Prostate gland (tissue), 2 donors: Measurements from ENCODE around the gene RBP3. TPM values are rescaled to one million over a fixed set of nuclear protein-coding genes. Genes with fewer than 3 reads are reported as not detected.

Experiments
- DNase-seq: peaks from one replicate; pipeline ENCODE4 v3.0.0-alpha.2; 2019; ENCODE audit warnings: low spot score
- H3K27ac ChIP-seq, 2 donors: fragments of 200-600 bp; sonication (generic); 2 replicates each; pipeline ENCODE4 v1.5.1; 2017 to 2019
- H3K27me3 ChIP-seq: fragments of 200-600 bp; sonication (generic); replicated peaks from 2 replicates; pipeline ENCODE4 v1.5.1; 2019; ENCODE audit not compliant: insufficient read depth
- H3K36me3 ChIP-seq, 2 donors: fragments of 200-600 bp; sonication (generic); 1 replicate in 1 of 2; 2 replicates in 1 of 2; pipeline versions ENCODE4 v1.5.1 to v1.8.1; 2017 to 2019
- H3K4me1 ChIP-seq: fragments of 200-600 bp; sonication (generic); replicated peaks from 2 replicates; pipeline ENCODE4 v1.5.1; 2019
- H3K4me3 ChIP-seq, 2 donors: fragments of 200-600 bp; sonication (generic); 2 replicates each; pipeline ENCODE4 v1.5.1; 2017 to 2019
- H3K9me3 ChIP-seq: fragments of 200-600 bp; sonication (generic); 2 replicates; pipeline ENCODE4 v1.5.1; 2017
- CTCF ChIP-seq, 4 experiments: fragments of 200-600 bp in 2 of 4; fragments of 450-650 bp in 2 of 4; sonication (generic) in 2 of 4; IDR thresholded peaks; 1 replicate in 3 of 4; 2 replicates in 1 of 4; pipeline ENCODE4 v1.5.1; 2016 to 2019; ENCODE audit warnings: antibody characterized with exemption in 4 of 4, mild to moderate bottlenecking in 2 of 4, moderate library complexity in 2 of 4
- POLR2A ChIP-seq: fragments of 450-650 bp; IDR thresholded peaks from one replicate; pipeline ENCODE4 v1.6.1; 2016; ENCODE audit warnings: antibody characterized with exemption, mild to moderate bottlenecking
- POLR2AphosphoS5 ChIP-seq: sonication (generic); formaldehyde crosslinking; IDR thresholded peaks from one replicate; pipeline ENCODE4 v1.6.1; 2017; ENCODE audit warnings: antibody characterized with exemption
- WGBS: methylation state at CpG from one replicate; pipeline ENCODE4 v1.1.5; 2018; 5-methylcytosine and 5-hydroxymethylcytosine counted together
- intact Hi-C: fragments of 100-400 bp; cut with DNase I; formaldehyde crosslinking; loops from one replicate; pipeline ENCODE4 v1.14.2; 2022
- total RNA-seq, 2 donors: library from RNA; depleted of rRNA; stranded (reverse); fragments of >200 nt; gene quantifications; one replicate each; pipeline ENCODE4 v1.1.0, GENCODE V29; 2016

Gene RBP3
- total RNA-seq, 2 donors from 2014 or later = not detected

- H3K27ac ChIP-seq = no peak overlapping the region
- H3K36me3 ChIP-seq = no peaks in the 10 kb centered on the region
- TF ChIP-seq POLR2A (no peak), CTCF (IDR thresholded peaks at IDR 0.05) (no peak), POLR2AphosphoS5 (no peak)
- no peak overlapping the region for H3K4me3 ChIP-seq
- H3K4me1 ChIP-seq = no peaks in the 10 kb centered on the region
- H3K27me3 ChIP-seq = no peaks in the 10 kb centered on the region
- no peak for DNase-seq
- WGBS = 62% methylated on average over 3 of the region's 3 CpGs
- intact Hi-C loops = no loop called here
- H3K9me3 ChIP-seq = no peaks in the 10 kb centered on the region
Observed at GRCh38 chr10:47362199-47362598, 14.0 kb downstream of the RBP3 start.

- no peak for DNase-seq
- H3K27me3 ChIP-seq = no peaks in the 10 kb centered on the region
- H3K4me1 ChIP-seq = no peaks in the 10 kb centered on the region
- TF ChIP-seq CTCF (IDR thresholded peaks at IDR 0.05) (no peak), POLR2A (no peak), POLR2AphosphoS5 (no peak)
- H3K27ac ChIP-seq = no peak overlapping the region
- intact Hi-C loops = no loop called here
- no peaks in the 10 kb centered on the region for H3K9me3 ChIP-seq
- H3K36me3 ChIP-seq = no peaks in the 10 kb centered on the region
- H3K4me3 ChIP-seq = no peak overlapping the region
- 90% methylated on average over 3 of the region's 3 CpGs for WGBS
Observed at GRCh38 chr10:47363781-47364180, 15.6 kb downstream of the RBP3 start.

GRCh38 chr10:47364366-47364765 lies 16.2 kb downstream of the RBP3 start:
- TF ChIP-seq CTCF (IDR thresholded peaks at IDR 0.05) (no peak), POLR2AphosphoS5 (no peak), POLR2A (no peak)
- no peak overlapping the region for H3K27ac ChIP-seq
- no peaks in the 10 kb centered on the region for H3K9me3 ChIP-seq
- no peak for DNase-seq
- no peaks in the 10 kb centered on the region for H3K27me3 ChIP-seq
- intact Hi-C loops = no loop called here
- no peaks in the 10 kb centered on the region for H3K4me1 ChIP-seq
- WGBS = 59% methylated on average over 4 of the region's 4 CpGs
- no peaks in the 10 kb centered on the region for H3K36me3 ChIP-seq
- no peak overlapping the region for H3K4me3 ChIP-seq

GRCh38 chr10:47364911-47365310 lies 16.7 kb downstream of the RBP3 start:
- TF ChIP-seq POLR2A (no peak), POLR2AphosphoS5 (no peak), CTCF (IDR thresholded peaks at IDR 0.05) (no peak)
- H3K36me3 ChIP-seq = no peaks in the 10 kb centered on the region
- H3K4me1 ChIP-seq = no peaks in the 10 kb centered on the region
- no peak overlapping the region for H3K27ac ChIP-seq
- DNase-seq = no peak
- intact Hi-C loops = no loop called here
- H3K27me3 ChIP-seq = no peaks in the 10 kb centered on the region
- 89% methylated on average over 6 of the region's 6 CpGs for WGBS
- H3K4me3 ChIP-seq = no peak overlapping the region
- no peaks in the 10 kb centered on the region for H3K9me3 ChIP-seq

GRCh38 chr10:47365431-47366180 lies 17.4 kb downstream of the RBP3 start:
- 95% methylated on average over 9 of the region's 9 CpGs for WGBS
- H3K9me3 ChIP-seq = no peaks in the 10 kb centered on the region
- TF ChIP-seq POLR2A = no peak
- no peak for TF ChIP-seq POLR2AphosphoS5
- TF ChIP-seq CTCF (IDR thresholded peaks at IDR 0.05) = no peak
- H3K36me3 ChIP-seq = no peaks in the 10 kb centered on the region
- no peak overlapping the region for H3K27ac ChIP-seq
- no peaks in the 10 kb centered on the region for H3K4me1 ChIP-seq
- intact Hi-C loops = no loop called here
- no peak overlapping the region for H3K4me3 ChIP-seq
- no peak for DNase-seq
- no peaks in the 10 kb centered on the region for H3K27me3 ChIP-seq
